GM18858 (cell line): Measurements from ENCODE around the gene PRPF8.
"Not testable (repeated sequence)": the region's sequence is repeated elsewhere in the genome, so short reads cannot be mapped to it uniquely, and the experiment has no call there.

Source experiments
- ATAC-seq: cut with Tn5 transposase; IDR thresholded peaks from one replicate; pipeline ENCODE4 v1.9.1; 2021; ENCODE audit not compliant: unreplicated experiment

Gene PRPF8

GRCh38 chr17:1716912-1717695, 32.4 kb upstream of the PRPF8 start:
- peak; percentile 30 for ATAC-seq

GRCh38 chr17:1716076-1716911, 31.6 kb upstream of the PRPF8 start:
- peak; percentile 59 for ATAC-seq

- ATAC-seq, result no peak
Measured at GRCh38 chr17:1715803-1716075, 31.1 kb upstream of the PRPF8 start.

- ATAC-seq, result no peak
Measured at GRCh38 chr17:1714980-1715802, 30.5 kb upstream of the PRPF8 start.

GRCh38 chr17:1714427-1714979, 29.8 kb upstream of the PRPF8 start:
- no peak for ATAC-seq

- no peak for ATAC-seq
Measured at GRCh38 chr17:1713878-1714426, 29.3 kb upstream of the PRPF8 start.

GRCh38 chr17:1713160-1713877, 28.7 kb upstream of the PRPF8 start:
- no peak for ATAC-seq

GRCh38 chr17:1712271-1712670, 27.6 kb upstream of the PRPF8 start:
- no peak for ATAC-seq

- ATAC-seq, result no peak
Measured at GRCh38 chr17:1711804-1712203, 27.1 kb upstream of the PRPF8 start.

GRCh38 chr17:1710807-1711553, 26.3 kb upstream of the PRPF8 start:
- no peak for ATAC-seq

- ATAC-seq, result no peak
Measured at GRCh38 chr17:1709971-1710806, 25.5 kb upstream of the PRPF8 start, which contains the start of gene TLCD2. Gene TLCD2 (minus strand): TSS chr17:1710377. CDS start chr17:1710242, 135 bp downstream.

- ATAC-seq, result no peak
Measured at GRCh38 chr17:1709403-1709951, 24.8 kb upstream of the PRPF8 start.

- ATAC-seq, result not testable (repeated sequence)
Measured at GRCh38 chr17:1708791-1709346, 24.2 kb upstream of the PRPF8 start.

- ATAC-seq, result no peak
Measured at GRCh38 chr17:1707107-1707506, 22.4 kb upstream of the PRPF8 start.

- no peak for ATAC-seq
Measured at GRCh38 chr17:1705004-1705403, 20.3 kb upstream of the PRPF8 start.

- no peak for ATAC-seq
Measured at GRCh38 chr17:1703063-1703462, 18.4 kb upstream of the PRPF8 start.

- not testable (repeated sequence) for ATAC-seq
Measured at GRCh38 chr17:1699891-1700290, 15.2 kb upstream of the PRPF8 start.

GRCh38 chr17:1697681-1698080, 13.0 kb upstream of the PRPF8 start:
- no peak for ATAC-seq
